Neural crest cell (in vitro differentiated cells): ENCODE data around the gene OR2W1. TPM values are rescaled to one million over a fixed set of nuclear protein-coding genes. Genes with fewer than 3 reads are reported as not detected.

Source experiments
- DNase-seq: peaks from one replicate; pipeline ENCODE4 v3.0.0; 2021; ENCODE audit warnings: low read depth, mixed read lengths, low spot score
- H3K27ac Mint-ChIP-seq: one replicate; pipeline ENCODE4 v1.8.0; 2021; ENCODE audit warnings: mild to moderate bottlenecking, mixed read lengths; ENCODE audit not compliant: unreplicated experiment
- H3K27me3 Mint-ChIP-seq: 2 replicates; pipeline ENCODE4 v1.8.0; 2021; ENCODE audit warnings: low read depth, mild to moderate bottlenecking, mixed read lengths
- H3K36me3 Mint-ChIP-seq: 2 replicates; pipeline ENCODE4 v1.8.0; 2021; ENCODE audit warnings: low read depth, mild to moderate bottlenecking, mixed read lengths
- H3K4me1 Mint-ChIP-seq: 2 replicates; pipeline ENCODE4 v1.8.0; 2021; ENCODE audit warnings: mixed read lengths
- H3K4me3 Mint-ChIP-seq: one replicate; pipeline ENCODE4 v1.8.0; 2021; ENCODE audit warnings: mild to moderate bottlenecking, mixed read lengths
- H3K9me3 Mint-ChIP-seq: 2 replicates; pipeline ENCODE4 v1.8.0; 2021; ENCODE audit warnings: mixed read lengths
- CTCF ChIP-seq: fragments of 200-600 bp; sonication (generic); conservative IDR thresholded peaks from 2 replicates; pipeline ENCODE4 v1.5.0; 2021; ENCODE audit warnings: antibody characterized with exemption, mild to moderate bottlenecking
- total RNA-seq: library from RNA; stranded (reverse); gene quantifications from 2 replicates; pipeline ENCODE4 v1.2.1, GENCODE V29; 2021

Gene OR2W1
- total RNA-seq, 1 donor from 2014 or later, result not detected

GRCh38 chr6:29079203-29079602 lies 34.2 kb upstream of the OR2W1 start:
- no peak overlapping the region for H3K4me3 Mint-ChIP-seq
- no peaks in the 10 kb centered on the region for H3K36me3 Mint-ChIP-seq
- H3K27me3 Mint-ChIP-seq, result peaks cover 19% of the 10 kb centered on the region
- H3K9me3 Mint-ChIP-seq, result no peaks in the 10 kb centered on the region
- H3K4me1 Mint-ChIP-seq, result no peaks in the 10 kb centered on the region
- H3K27ac Mint-ChIP-seq, result no peak overlapping the region
- TF ChIP-seq CTCF, result no peak
- DNase-seq, result no peak

- Mint-ChIP-seq H3K36me3 (peaks cover 4% of the 10 kb centered on the region), H3K4me3 (no peak overlapping the region), H3K27me3 (peaks cover 22% of the 10 kb centered on the region), H3K4me1 (no peaks in the 10 kb centered on the region), H3K27ac (no peak overlapping the region), H3K9me3 (peaks cover 9% of the 10 kb centered on the region)
- peak; percentile 11 for DNase-seq
- TF ChIP-seq CTCF, result peak; percentile 69
Observed at GRCh38 chr6:29071831-29072723, 27.1 kb upstream of the OR2W1 start.

- no peak overlapping the region for H3K27ac Mint-ChIP-seq
- H3K4me1 Mint-ChIP-seq, result no peaks in the 10 kb centered on the region
- H3K9me3 Mint-ChIP-seq, result peaks cover 2% of the 10 kb centered on the region
- TF ChIP-seq CTCF, result no peak
- DNase-seq, result no peak
- H3K36me3 Mint-ChIP-seq, result no peaks in the 10 kb centered on the region
- no peak overlapping the region for H3K4me3 Mint-ChIP-seq
- H3K27me3 Mint-ChIP-seq, result peaks cover 59% of the 10 kb centered on the region
Observed at GRCh38 chr6:29051680-29052079, 6.7 kb upstream of the OR2W1 start.

GRCh38 chr6:29035951-29036350 lies 9.0 kb downstream of the OR2W1 start:
- no peak overlapping the region for H3K27ac Mint-ChIP-seq
- no peaks in the 10 kb centered on the region for H3K9me3 Mint-ChIP-seq
- no peak overlapping the region for H3K4me3 Mint-ChIP-seq
- no peaks in the 10 kb centered on the region for H3K4me1 Mint-ChIP-seq
- H3K27me3 Mint-ChIP-seq, result peaks cover 10% of the 10 kb centered on the region
- DNase-seq, result no peak
- TF ChIP-seq CTCF, result no peak
- no peaks in the 10 kb centered on the region for H3K36me3 Mint-ChIP-seq

GRCh38 chr6:29028821-29029220 lies 16.2 kb downstream of the OR2W1 start:
- DNase-seq, result no peak
- Mint-ChIP-seq H3K9me3 (no peaks in the 10 kb centered on the region), H3K4me3 (no peak overlapping the region), H3K36me3 (no peaks in the 10 kb centered on the region), H3K4me1 (no peaks in the 10 kb centered on the region), H3K27me3 (peaks cover 40% of the 10 kb centered on the region), H3K27ac (no peak overlapping the region)
- no peak for TF ChIP-seq CTCF
